ENCODE measurements around the gene SPRR3.

GRCh38 chr1:152965853-152966252 is 35.7 kb upstream of the SPRR3 start:
- TF ChIP-seq EZH2 (IDR thresholded peaks at IDR 0.05; ENCODE audit: insufficient read depth, poor library complexity, severe bottlenecking) (no peak), EZH2phosphoT487 (IDR thresholded peaks at IDR 0.05; ENCODE audit: insufficient read depth, low read depth) (no peak)

Data from GM23248 (cell line).